Calu3 (cell line): Measurements from ENCODE around the gene C1QTNF9B. TPM values are rescaled to one million over a fixed set of nuclear protein-coding genes. Genes with fewer than 3 reads are reported as not detected.

Experiments
- BruUV-seq: library from RNA; stranded (reverse); fragments of 400-500 nt; replicated peaks from 2 replicates; lab custom pipeline; 2021; lab: Mats Ljungman, UMichigan
- CTCF ChIA-PET: fragments of 300-600 bp; sonication (Branson Sonifier 250); formaldehyde crosslinking; loops from one replicate; lab custom pipeline; 2022; ENCODE audit warnings: antibody characterized with exemption; lab: Charles Lee
- DNase-seq: peaks from one replicate; pipeline ENCODE4 v3.0.0; 2022
- H3K27ac Mint-ChIP-seq: one replicate; pipeline ENCODE4 v1.8.0; 2022; ENCODE audit warnings: mixed read lengths; ENCODE audit not compliant: unreplicated experiment
- H3K27me3 Mint-ChIP-seq: one replicate; pipeline ENCODE4 v1.8.0; 2022; ENCODE audit warnings: mixed read lengths; ENCODE audit not compliant: unreplicated experiment
- H3K36me3 Mint-ChIP-seq: one replicate; pipeline ENCODE4 v1.8.0; 2022; ENCODE audit warnings: mild to moderate bottlenecking, moderate library complexity, mixed read lengths; ENCODE audit not compliant: insufficient read depth, unreplicated experiment
- H3K4me1 Mint-ChIP-seq: one replicate; pipeline ENCODE4 v1.8.0; 2022; ENCODE audit warnings: mild to moderate bottlenecking, low read depth, mixed read lengths; ENCODE audit not compliant: unreplicated experiment
- H3K4me3 Mint-ChIP-seq: one replicate; pipeline ENCODE4 v1.8.0; 2022; ENCODE audit warnings: mild to moderate bottlenecking, low read depth, moderate library complexity, mixed read lengths; ENCODE audit not compliant: unreplicated experiment
- H3K9me3 Mint-ChIP-seq: one replicate; pipeline ENCODE4 v1.8.0; 2022; ENCODE audit warnings: low read depth, mixed read lengths; ENCODE audit not compliant: unreplicated experiment
- CTCF ChIP-seq: fragments of 200-600 bp; IDR thresholded peaks from one replicate; pipeline ENCODE4 v1.8.0; 2022; ENCODE audit warnings: antibody characterized with exemption; ENCODE audit not compliant: unreplicated experiment
- intact Hi-C: fragments of 100-400 bp; cut with micrococcal nuclease; formaldehyde crosslinking; loops from one replicate; pipeline ENCODE4 v1.10.0; 2022; ENCODE audit not compliant: unreplicated experiment
- total RNA-seq: library from RNA; stranded (reverse); gene quantifications from 2 replicates; pipeline ENCODE4 v1.2.3, GENCODE V29; 2022

C1QTNF9B gene
- total RNA-seq, 1 experiment from 2014 or later, result not detected

GRCh38 chr13:23865026-23865425 is 32.3 kb downstream of the C1QTNF9B start:
- CTCF ChIA-PET, result no interaction called here
- Mint-ChIP-seq H3K4me3 (no peak overlapping the region), H3K4me1 (no peaks in the 10 kb centered on the region), H3K9me3 (no peaks in the 10 kb centered on the region), H3K27ac (no peak overlapping the region), H3K36me3 (no peaks in the 10 kb centered on the region), H3K27me3 (no peaks in the 10 kb centered on the region)
- BruUV-seq, result no TSS peak
- no peak for TF ChIP-seq CTCF
- intact Hi-C loops, result loop anchor here (5.0 kb wide), 3 partner anchors 268 to 353 kb away; no protein-coding TSS in a partner anchor
- no peak for DNase-seq

- Mint-ChIP-seq H3K9me3 (no peaks in the 10 kb centered on the region), H3K27ac (no peak overlapping the region), H3K4me1 (no peaks in the 10 kb centered on the region), H3K36me3 (no peaks in the 10 kb centered on the region), H3K27me3 (no peaks in the 10 kb centered on the region), H3K4me3 (no peak overlapping the region)
- TF ChIP-seq CTCF, result no peak
- CTCF ChIA-PET, result no interaction called here
- no peak for DNase-seq
- BruUV-seq, result no TSS peak
- intact Hi-C loops, result no loop called here
Measured at GRCh38 chr13:23861310-23861709, 36.0 kb downstream of the C1QTNF9B start.

GRCh38 chr13:23859904-23860303 is 37.4 kb downstream of the C1QTNF9B start:
- no peak for TF ChIP-seq CTCF
- intact Hi-C loops, result no loop called here
- CTCF ChIA-PET, result no interaction called here
- no peak for DNase-seq
- no peaks in the 10 kb centered on the region for H3K4me1 Mint-ChIP-seq
- no peaks in the 10 kb centered on the region for H3K36me3 Mint-ChIP-seq
- H3K27me3 Mint-ChIP-seq, result no peaks in the 10 kb centered on the region
- H3K4me3 Mint-ChIP-seq, result no peak overlapping the region
- no peaks in the 10 kb centered on the region for H3K9me3 Mint-ChIP-seq
- no peak overlapping the region for H3K27ac Mint-ChIP-seq
- no TSS peak for BruUV-seq

GRCh38 chr13:23859455-23859854 is 37.8 kb downstream of the C1QTNF9B start:
- Mint-ChIP-seq H3K36me3 (no peaks in the 10 kb centered on the region), H3K4me1 (no peaks in the 10 kb centered on the region), H3K27me3 (no peaks in the 10 kb centered on the region), H3K4me3 (no peak overlapping the region), H3K27ac (no peak overlapping the region), H3K9me3 (no peaks in the 10 kb centered on the region)
- BruUV-seq, result no TSS peak
- CTCF ChIA-PET, result no interaction called here
- TF ChIP-seq CTCF, result no peak
- DNase-seq, result no peak
- intact Hi-C loops, result no loop called here
